ENCODE results near the gene SMAD5.

DNA sequence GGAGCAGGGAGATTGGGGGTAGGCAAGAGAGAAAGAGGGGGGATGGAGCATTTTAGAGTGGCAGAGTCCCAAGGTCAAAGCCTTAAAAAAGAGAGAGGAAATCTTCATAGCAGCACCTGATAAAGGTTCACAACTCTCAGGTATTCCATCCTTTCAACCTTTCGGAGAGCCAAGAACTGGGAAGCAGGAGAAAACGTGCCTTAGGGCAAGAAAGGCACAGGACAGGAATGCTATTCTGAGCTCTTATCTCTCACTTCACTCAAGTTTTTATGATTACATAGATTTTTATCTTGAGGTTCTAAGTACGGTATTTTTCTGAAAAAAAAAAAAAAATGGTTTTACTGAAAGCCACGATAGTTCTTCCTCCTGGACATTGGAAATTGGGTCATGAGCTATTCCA, 34.5 kb upstream of the SMAD5 start:
- TF ChIP-seq, protein P1, sequence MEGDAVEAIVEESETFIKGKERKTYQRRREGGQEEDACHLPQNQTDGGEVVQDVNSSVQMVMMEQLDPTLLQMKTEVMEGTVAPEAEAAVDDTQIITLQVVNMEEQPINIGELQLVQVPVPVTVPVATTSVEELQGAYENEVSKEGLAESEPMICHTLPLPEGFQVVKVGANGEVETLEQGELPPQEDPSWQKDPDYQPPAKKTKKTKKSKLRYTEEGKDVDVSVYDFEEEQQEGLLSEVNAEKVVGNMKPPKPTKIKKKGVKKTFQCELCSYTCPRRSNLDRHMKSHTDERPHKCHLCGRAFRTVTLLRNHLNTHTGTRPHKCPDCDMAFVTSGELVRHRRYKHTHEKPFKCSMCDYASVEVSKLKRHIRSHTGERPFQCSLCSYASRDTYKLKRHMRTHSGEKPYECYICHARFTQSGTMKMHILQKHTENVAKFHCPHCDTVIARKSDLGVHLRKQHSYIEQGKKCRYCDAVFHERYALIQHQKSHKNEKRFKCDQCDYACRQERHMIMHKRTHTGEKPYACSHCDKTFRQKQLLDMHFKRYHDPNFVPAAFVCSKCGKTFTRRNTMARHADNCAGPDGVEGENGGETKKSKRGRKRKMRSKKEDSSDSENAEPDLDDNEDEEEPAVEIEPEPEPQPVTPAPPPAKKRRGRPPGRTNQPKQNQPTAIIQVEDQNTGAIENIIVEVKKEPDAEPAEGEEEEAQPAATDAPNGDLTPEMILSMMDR (IDR thresholded peaks at IDR 0.05 in 4 of 5, conservative IDR thresholded peaks at IDR 0.05 in 1 of 5) = no peak
- no peak for TF ChIP-seq POLR2A (IDR thresholded peaks at IDR 0.05)
